PC-3 (cell line): ENCODE results near the gene GRIN2D.

Source experiments
- CTCF ChIP-seq: fragments of 300-600 bp; sonication (generic); conservative IDR thresholded peaks from 2 replicates; pipeline ENCODE4 v1.5.1; 2017; ENCODE audit warnings: antibody characterized with exemption, low read depth, mild to moderate bottlenecking, low read length
- EZH2 ChIP-seq: fragments of 300-600 bp; sonication (generic); IDR thresholded peaks from one replicate; pipeline ENCODE4 v1.6.1; 2017; ENCODE audit warnings: antibody characterized with exemption, mild to moderate bottlenecking, low read length; ENCODE audit not compliant: unreplicated experiment
- EZH2phosphoT487 ChIP-seq: fragments of 300-600 bp; sonication (generic); IDR thresholded peaks from 2 replicates; pipeline ENCODE4 v1.6.1; 2018; ENCODE audit warnings: mild to moderate bottlenecking, antibody characterized with exemption, low read length, borderline replicate concordance

GRCh38 chr19:48379058-48379457 is 14.4 kb upstream of the GRIN2D start:
- TF ChIP-seq CTCF = no peak
- no peak for TF ChIP-seq EZH2
- no peak for TF ChIP-seq EZH2phosphoT487
